SK-N-SH treated with all-trans-retinoic acid at 6 μM for 48 hours (cell line): Measurements from ENCODE around the gene RAC2.
A peak's percentile ranks its signal among the peaks of the same experiment; 100 is the strongest.

Experiments used
- ATAC-seq: fragments of 200-7000 bp; cut with Tn5 transposase; 3 replicates; pipeline ENCODE4 v1.9.1; 2020; ENCODE audit warnings: mild to moderate bottlenecking, moderate library complexity
- ARNTL ChIP-seq: fragments of 450-650 bp; formaldehyde crosslinking; IDR thresholded peaks from 2 replicates; pipeline ENCODE4 v1.5.0; 2020; ENCODE audit warnings: low read depth, mild to moderate bottlenecking, moderate library complexity, borderline replicate concordance
- BACH2 ChIP-seq: fragments of 250-450 bp; sonication (Bioruptor Pico); IDR thresholded peaks from 2 replicates; pipeline ENCODE4 v1.9.0; 2021; ENCODE audit warnings: mild to moderate bottlenecking, borderline replicate concordance
- CSDC2 ChIP-seq: fragments of 250-450 bp; sonication (Bioruptor Pico); IDR thresholded peaks from 2 replicates; pipeline ENCODE4 v1.5.0; 2020; ENCODE audit warnings: mild to moderate bottlenecking, moderate library complexity
- ESRRG ChIP-seq: fragments of 250-450 bp; sonication (Bioruptor Pico); IDR thresholded peaks from 2 replicates; pipeline ENCODE4 v1.6.1; 2021; ENCODE audit warnings: mild to moderate bottlenecking
- GLIS3 ChIP-seq: fragments of 250-450 bp; sonication (Bioruptor Pico); IDR thresholded peaks from 2 replicates; pipeline ENCODE4 v1.5.0; 2020; ENCODE audit warnings: mild to moderate bottlenecking, moderate library complexity
- ISL1 ChIP-seq: fragments of 250-450 bp; sonication (Bioruptor Pico); IDR thresholded peaks from 2 replicates; pipeline ENCODE4 v2.1.2; 2022; ENCODE audit warnings: mild to moderate bottlenecking, moderate library complexity
- OSR1 ChIP-seq: fragments of 250-450 bp; sonication (Bioruptor Pico); IDR thresholded peaks from 2 replicates; pipeline ENCODE4 v1.8.0; 2022; ENCODE audit warnings: moderate library complexity, mild to moderate bottlenecking, inconsistent platforms
- PATZ1 ChIP-seq: fragments of 250-450 bp; sonication (Bioruptor Pico); IDR thresholded peaks from 2 replicates; pipeline ENCODE4 v1.8.0; 2020; ENCODE audit warnings: mild to moderate bottlenecking, moderate library complexity, borderline replicate concordance
- PPARA ChIP-seq: fragments of 250-450 bp; sonication (Bioruptor Pico); IDR thresholded peaks from 2 replicates; pipeline ENCODE4 v1.5.0; 2020; ENCODE audit warnings: mild to moderate bottlenecking, borderline replicate concordance
- RARB ChIP-seq: fragments of 250-450 bp; sonication (Bioruptor Pico); IDR thresholded peaks from 2 replicates; pipeline ENCODE4 v1.8.0; 2021; ENCODE audit warnings: mild to moderate bottlenecking, moderate library complexity
- SNAI2 ChIP-seq: fragments of 250-450 bp; sonication (Bioruptor Pico); IDR thresholded peaks from 2 replicates; pipeline ENCODE4 v1.5.0; 2020; ENCODE audit warnings: mild to moderate bottlenecking, moderate library complexity
- TCF4 ChIP-seq: fragments of 250-450 bp; sonication (Bioruptor Pico); IDR thresholded peaks from 2 replicates; pipeline ENCODE4 v1.8.0; 2021; ENCODE audit warnings: mild to moderate bottlenecking, moderate library complexity, borderline replicate concordance
- TOX ChIP-seq: fragments of 250-450 bp; sonication (Bioruptor Pico); IDR thresholded peaks from 2 replicates; pipeline ENCODE4 v1.8.0; 2021; ENCODE audit warnings: mild to moderate bottlenecking, moderate library complexity, borderline replicate concordance
- ZFP3 ChIP-seq: fragments of 250-450 bp; sonication (Bioruptor Pico); IDR thresholded peaks from 2 replicates; pipeline ENCODE4 v1.5.0; 2020; ENCODE audit warnings: mild to moderate bottlenecking, moderate library complexity
- ZFP30 ChIP-seq: fragments of 450-650 bp; formaldehyde crosslinking; IDR thresholded peaks from 2 replicates; pipeline ENCODE4 v1.5.0; 2022; ENCODE audit warnings: mild to moderate bottlenecking, moderate library complexity
- ZNF565 ChIP-seq: fragments of 450-650 bp; formaldehyde crosslinking; conservative IDR thresholded peaks from 2 replicates; pipeline ENCODE4 v1.5.0; 2020; ENCODE audit warnings: low read depth, mild to moderate bottlenecking, moderate library complexity
- ZNF70 ChIP-seq: fragments of 450-650 bp; formaldehyde crosslinking; IDR thresholded peaks from 2 replicates; pipeline ENCODE4 v1.5.0; 2020; ENCODE audit warnings: mild to moderate bottlenecking, moderate library complexity
- ZNF8 ChIP-seq: fragments of 450-650 bp; formaldehyde crosslinking; IDR thresholded peaks from 2 replicates; pipeline ENCODE4 v1.5.0; 2020; ENCODE audit warnings: mild to moderate bottlenecking, moderate library complexity
- TF ChIP-seq, protein P1 (sequence below): fragments of 250-450 bp; sonication (Bioruptor Pico); IDR thresholded peaks from 2 replicates; pipeline ENCODE4 v1.5.1; 2020; ENCODE audit warnings: low read depth, mild to moderate bottlenecking, moderate library complexity
- TF ChIP-seq, protein P2 (sequence below): fragments of 250-450 bp; sonication (Bioruptor Pico); IDR thresholded peaks from 2 replicates; pipeline ENCODE4 v1.5.1; 2021; ENCODE audit warnings: mild to moderate bottlenecking, moderate library complexity

Gene RAC2

GRCh38 chr22:37198258-37199102 lies 45.6 kb downstream of the RAC2 start:
- ATAC-seq: peak; percentile 74
- no peak for TF ChIP-seq OSR1 (CRISPR knock-in tag)
- no peak for TF ChIP-seq ZNF70 (CRISPR knock-in tag)
- no peak for TF ChIP-seq ZFP3 (CRISPR knock-in tag)
- no peak for TF ChIP-seq RARB
- TF ChIP-seq SNAI2: no peak
- TF ChIP-seq GLIS3 (CRISPR knock-in tag): no peak
- TF ChIP-seq TCF4: no peak
- TF ChIP-seq PATZ1 (CRISPR knock-in tag): no peak
- TF ChIP-seq ZFP30 (CRISPR knock-in tag): no peak
- TF ChIP-seq CSDC2 (CRISPR knock-in tag): no peak
- TF ChIP-seq, protein P1, sequence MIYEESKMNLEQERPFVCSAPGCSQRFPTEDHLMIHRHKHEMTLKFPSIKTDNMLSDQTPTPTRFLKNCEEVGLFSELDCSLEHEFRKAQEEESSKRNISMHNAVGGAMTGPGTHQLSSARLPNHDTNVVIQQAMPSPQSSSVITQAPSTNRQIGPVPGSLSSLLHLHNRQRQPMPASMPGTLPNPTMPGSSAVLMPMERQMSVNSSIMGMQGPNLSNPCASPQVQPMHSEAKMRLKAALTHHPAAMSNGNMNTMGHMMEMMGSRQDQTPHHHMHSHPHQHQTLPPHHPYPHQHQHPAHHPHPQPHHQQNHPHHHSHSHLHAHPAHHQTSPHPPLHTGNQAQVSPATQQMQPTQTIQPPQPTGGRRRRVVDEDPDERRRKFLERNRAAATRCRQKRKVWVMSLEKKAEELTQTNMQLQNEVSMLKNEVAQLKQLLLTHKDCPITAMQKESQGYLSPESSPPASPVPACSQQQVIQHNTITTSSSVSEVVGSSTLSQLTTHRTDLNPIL: no peak
- TF ChIP-seq PPARA (CRISPR knock-in tag): no peak

DNA sequence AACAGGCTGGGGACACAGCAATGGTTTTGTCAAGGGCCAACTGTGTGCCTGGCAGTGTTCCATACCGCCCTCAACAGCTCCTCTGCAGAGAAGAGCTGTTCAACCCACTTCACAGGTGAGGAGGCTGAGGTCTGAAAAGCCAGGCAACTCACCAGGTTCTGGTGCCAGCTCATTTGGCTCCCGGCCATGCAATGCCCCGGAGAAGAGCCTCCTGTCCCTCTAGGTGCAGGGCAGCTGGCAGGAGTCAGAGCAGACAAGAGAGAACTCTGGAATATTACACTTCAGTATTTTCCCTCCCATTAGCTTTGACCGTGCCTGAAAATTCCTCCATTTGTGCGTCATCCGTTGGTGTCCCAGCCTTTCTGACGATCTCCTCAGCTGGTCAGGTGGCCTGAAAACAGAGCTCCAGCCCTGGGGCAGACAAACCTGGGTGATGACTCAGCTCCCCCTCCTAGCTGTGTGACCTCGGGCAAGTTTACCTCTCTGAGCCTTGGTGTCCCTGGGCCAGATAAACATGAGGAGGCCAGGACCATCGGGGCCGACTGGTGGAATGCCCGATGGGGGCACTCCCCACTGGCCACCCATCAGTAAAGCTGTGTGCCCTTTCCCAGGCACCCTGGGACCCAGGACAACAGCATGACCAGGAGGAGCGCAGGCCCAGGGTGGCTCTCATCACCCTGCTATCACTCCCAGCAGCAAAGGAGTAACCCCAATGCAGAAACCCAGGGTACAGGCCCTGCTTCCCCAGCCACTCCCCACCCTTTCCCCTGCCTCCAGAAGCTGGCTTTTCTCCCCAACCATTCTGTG lies 46.4 kb downstream of the RAC2 start:
- TF ChIP-seq ZNF565 (CRISPR knock-in tag) (no peak), TCF4 (no peak), OSR1 (CRISPR knock-in tag) (no peak), ZNF70 (CRISPR knock-in tag) (no peak), PPARA (CRISPR knock-in tag) (no peak), ZNF8 (CRISPR knock-in tag) (no peak), TOX (no peak), PATZ1 (CRISPR knock-in tag) (no peak), ISL1 (CRISPR knock-in tag) (no peak), ESRRG (CRISPR knock-in tag) (no peak), CSDC2 (CRISPR knock-in tag) (no peak), ARNTL (CRISPR knock-in tag) (no peak), BACH2 (CRISPR knock-in tag) (no peak)
- TF ChIP-seq, protein P2, sequence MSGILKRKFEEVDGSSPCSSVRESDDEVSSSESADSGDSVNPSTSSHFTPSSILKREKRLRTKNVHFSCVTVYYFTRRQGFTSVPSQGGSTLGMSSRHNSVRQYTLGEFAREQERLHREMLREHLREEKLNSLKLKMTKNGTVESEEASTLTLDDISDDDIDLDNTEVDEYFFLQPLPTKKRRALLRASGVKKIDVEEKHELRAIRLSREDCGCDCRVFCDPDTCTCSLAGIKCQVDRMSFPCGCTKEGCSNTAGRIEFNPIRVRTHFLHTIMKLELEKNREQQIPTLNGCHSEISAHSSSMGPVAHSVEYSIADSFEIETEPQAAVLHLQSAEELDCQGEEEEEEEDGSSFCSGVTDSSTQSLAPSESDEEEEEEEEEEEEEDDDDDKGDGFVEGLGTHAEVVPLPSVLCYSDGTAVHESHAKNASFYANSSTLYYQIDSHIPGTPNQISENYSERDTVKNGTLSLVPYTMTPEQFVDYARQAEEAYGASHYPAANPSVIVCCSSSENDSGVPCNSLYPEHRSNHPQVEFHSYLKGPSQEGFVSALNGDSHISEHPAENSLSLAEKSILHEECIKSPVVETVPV (CRISPR knock-in tag): no peak
- TF ChIP-seq, all 23 proteins: peak for 0
- peak; percentile 1 for ATAC-seq

- TF ChIP-seq TOX (no peak), ZNF70 (CRISPR knock-in tag) (no peak), ESRRG (CRISPR knock-in tag) (no peak), PATZ1 (CRISPR knock-in tag) (0 out of 2 replicates have a peak, but pooled peaks have one; percentile 30), ZFP30 (CRISPR knock-in tag) (no peak), RARB (no peak), TCF4 (no peak), BACH2 (CRISPR knock-in tag) (no peak)
- peak; percentile 62 for ATAC-seq
These were observed 47.3 kb downstream of the RAC2 start for GRCh38 chr22:37196539-37197450.
